Karpas-422 (cell line): ENCODE measurements around the gene SLC17A1. TPM values are rescaled to one million over a fixed set of nuclear protein-coding genes. Genes with fewer than 3 reads are reported as not detected.

Experiments
- DNase-seq: peaks from one replicate; pipeline ENCODE4 v3.0.0-alpha.2; 2015
- H2AFZ ChIP-seq: fragments of 200-600 bp; sonication (generic); 2 replicates; pipeline ENCODE4 v1.6.1; 2014; ENCODE audit warnings: antibody characterized with exemption, low read length, mixed read lengths
- H3K27ac ChIP-seq: fragments of 200-600 bp; sonication (generic); 2 replicates; pipeline ENCODE4 v1.5.1; 2014; ENCODE audit warnings: mild to moderate bottlenecking, low read length, moderate library complexity
- H3K27me3 ChIP-seq: fragments of 200-600 bp; sonication (generic); 2 replicates; pipeline ENCODE4 v1.6.1; 2014; ENCODE audit warnings: low read length, mixed read lengths
- H3K36me3 ChIP-seq: fragments of 200-600 bp; sonication (generic); 2 replicates; pipeline ENCODE4 v1.6.1; 2014; ENCODE audit warnings: low read length, mixed read lengths; ENCODE audit not compliant: insufficient read depth
- H3K4me1 ChIP-seq: fragments of 200-600 bp; sonication (generic); 2 replicates; pipeline ENCODE4 v1.6.1; 2014; ENCODE audit warnings: mild to moderate bottlenecking, low read length, mixed read lengths
- H3K4me2 ChIP-seq: fragments of 200-600 bp; sonication (generic); 2 replicates; pipeline ENCODE4 v1.6.1; 2014; ENCODE audit warnings: low read length, low read depth, mild to moderate bottlenecking; ENCODE audit not compliant: poor library complexity, severe bottlenecking
- H3K4me3 ChIP-seq: fragments of 200-600 bp; sonication (generic); 2 replicates; pipeline ENCODE4 v1.5.1; 2014; ENCODE audit warnings: mild to moderate bottlenecking, antibody characterized with exemption, low read length, mixed read lengths
- H3K79me2 ChIP-seq: fragments of 200-600 bp; sonication (generic); 2 replicates; pipeline ENCODE4 v1.6.1; 2014; ENCODE audit warnings: mild to moderate bottlenecking, low read length, mixed read lengths
- H3K9ac ChIP-seq: fragments of 200-600 bp; sonication (generic); 2 replicates; pipeline ENCODE4 v1.6.0; 2014; ENCODE audit warnings: low read length
- H3K9me2 ChIP-seq: fragments of 200-600 bp; sonication (generic), shearing (Covaris generic); replicated peaks from 2 replicates; pipeline ENCODE4 v1.6.0; 2014; ENCODE audit warnings: mild to moderate bottlenecking, low read length, moderate library complexity; ENCODE audit not compliant: insufficient read depth
- H3K9me3 ChIP-seq: fragments of 300-700, 200-600 bp; sonication (generic); 2 replicates; pipeline ENCODE4 v1.6.1; 2014; ENCODE audit warnings: low read length, mixed read lengths
- H4K20me1 ChIP-seq: fragments of 200-600 bp; sonication (generic); 2 replicates; pipeline ENCODE4 v1.6.1; 2014; ENCODE audit warnings: mild to moderate bottlenecking, antibody characterized with exemption, low read length, low read depth; ENCODE audit not compliant: insufficient read depth
- total RNA-seq: library from RNA; depleted of rRNA; stranded (reverse); fragments of >200 nt; shearing (Covaris generic); gene quantifications from 2 replicates; pipeline ENCODE4 v1.2.3, GENCODE V29; 2014; ENCODE audit warnings: low replicate concordance

Gene SLC17A1
- total RNA-seq, 1 experiment from 2014 or later: not detected

DNA sequence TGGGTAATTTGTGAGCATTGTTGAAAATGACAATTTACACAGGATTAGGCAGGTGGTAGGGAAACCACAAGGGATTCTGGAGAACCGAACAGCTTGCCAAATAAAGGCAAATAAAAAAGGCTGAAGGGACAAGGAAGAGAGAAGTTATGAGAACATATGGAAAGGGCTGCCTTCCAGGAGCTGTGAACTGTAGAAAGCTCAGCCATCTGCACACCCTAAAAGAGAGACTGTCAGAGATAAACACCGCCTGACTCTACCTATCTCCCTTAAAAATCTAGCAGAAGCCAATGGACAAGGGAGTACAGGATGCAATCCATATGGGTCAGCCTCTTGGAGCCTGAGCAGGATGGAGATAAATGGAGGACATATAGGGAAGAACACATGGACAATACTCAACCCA lies 12.7 kb upstream of the SLC17A1 start:
- Histone ChIP-seq H3K4me1 (no peaks in the 10 kb centered on the region), H3K79me2 (no peaks in the 10 kb centered on the region), H3K9me3 (no peaks in the 10 kb centered on the region), H3K27me3 (no peaks in the 10 kb centered on the region), H3K4me3 (no peak overlapping the region), H4K20me1 (no peaks in the 10 kb centered on the region), H2AFZ (no peak overlapping the region), H3K9ac (no peak overlapping the region), H3K27ac (no peak overlapping the region), H3K9me2 (no peaks in the 10 kb centered on the region), H3K4me2 (no peak overlapping the region), H3K36me3 (no peaks in the 10 kb centered on the region)
- no peak for DNase-seq

DNA sequence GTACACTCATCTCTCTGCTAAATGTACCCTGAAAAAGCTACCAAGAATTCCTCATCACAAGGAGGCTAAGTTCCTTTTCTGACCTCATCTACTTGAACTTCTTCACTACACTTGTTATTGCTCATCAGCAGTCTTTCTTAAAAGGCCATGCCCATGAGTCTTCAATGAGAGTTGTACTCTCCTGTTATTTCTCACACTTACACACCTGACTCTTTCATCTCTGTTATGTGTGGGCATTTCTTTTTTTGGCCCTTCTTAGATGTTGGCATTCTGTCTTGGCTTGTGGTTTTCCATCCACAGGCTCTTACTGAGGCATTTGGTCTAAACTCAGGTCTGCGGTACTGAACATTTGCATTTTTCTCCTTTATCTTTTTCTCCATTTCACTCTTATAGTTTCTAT lies 10.7 kb upstream of the SLC17A1 start:
- H3K4me3 ChIP-seq: no peak overlapping the region
- no peak overlapping the region for H3K4me2 ChIP-seq
- no peaks in the 10 kb centered on the region for H4K20me1 ChIP-seq
- no peaks in the 10 kb centered on the region for H3K9me2 ChIP-seq
- H3K9ac ChIP-seq: no peak overlapping the region
- H3K27me3 ChIP-seq: no peaks in the 10 kb centered on the region
- H3K36me3 ChIP-seq: no peaks in the 10 kb centered on the region
- H3K4me1 ChIP-seq: no peaks in the 10 kb centered on the region
- no peaks in the 10 kb centered on the region for H3K79me2 ChIP-seq
- no peak for DNase-seq
- H2AFZ ChIP-seq: no peak overlapping the region
- H3K27ac ChIP-seq: no peak overlapping the region
- H3K9me3 ChIP-seq: no peaks in the 10 kb centered on the region

DNA sequence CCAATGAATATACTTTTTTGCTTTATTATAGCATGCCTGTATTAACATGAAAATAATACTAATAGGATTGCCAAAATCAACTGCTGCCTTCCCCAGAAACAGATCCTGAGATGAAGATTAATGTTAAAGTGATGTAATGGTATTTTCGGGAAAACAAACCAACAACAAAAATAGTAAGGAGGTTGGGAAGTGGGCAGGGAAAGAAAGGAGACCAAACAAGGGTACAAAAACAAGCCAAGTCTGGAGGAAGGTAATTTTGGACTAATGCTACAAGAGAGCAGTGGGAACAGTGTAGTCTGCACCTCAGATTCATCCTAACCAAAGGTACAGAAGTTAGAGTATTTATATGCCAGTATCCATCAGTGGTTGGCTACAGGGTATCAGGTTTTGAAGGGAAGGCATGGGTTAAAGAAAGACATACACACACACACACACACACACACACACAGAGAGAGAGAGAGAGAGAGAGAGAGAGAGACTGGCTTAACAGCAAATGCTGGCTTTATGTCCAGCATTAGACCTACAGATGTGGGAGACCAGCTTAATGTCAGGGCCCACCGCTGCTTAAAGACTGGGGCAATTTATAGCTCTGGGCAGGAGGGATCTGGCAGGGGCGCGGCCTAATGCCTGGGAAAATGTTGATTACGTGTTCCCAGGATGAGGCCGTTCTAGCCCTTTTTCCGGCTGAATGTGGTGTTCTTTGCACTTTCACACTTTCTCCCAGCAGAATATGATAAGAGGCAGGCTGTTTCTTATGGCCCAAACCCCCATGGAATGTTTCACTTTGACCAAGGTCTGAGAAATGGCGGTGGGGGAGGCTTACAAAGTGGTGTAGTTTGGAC lies 3.8 kb upstream of the SLC17A1 start:
- no peak overlapping the region for H3K9ac ChIP-seq
- no peak overlapping the region for H3K27ac ChIP-seq
- no peaks in the 10 kb centered on the region for H4K20me1 ChIP-seq
- no peak for DNase-seq
- no peak overlapping the region for H3K4me2 ChIP-seq
- no peaks in the 10 kb centered on the region for H3K79me2 ChIP-seq
- no peaks in the 10 kb centered on the region for H3K4me1 ChIP-seq
- no peak overlapping the region for H3K4me3 ChIP-seq
- H3K9me2 ChIP-seq: no peaks in the 10 kb centered on the region
- no peaks in the 10 kb centered on the region for H3K27me3 ChIP-seq
- no peaks in the 10 kb centered on the region for H3K36me3 ChIP-seq
- no peaks in the 10 kb centered on the region for H3K9me3 ChIP-seq
- H2AFZ ChIP-seq: no peak overlapping the region

DNA sequence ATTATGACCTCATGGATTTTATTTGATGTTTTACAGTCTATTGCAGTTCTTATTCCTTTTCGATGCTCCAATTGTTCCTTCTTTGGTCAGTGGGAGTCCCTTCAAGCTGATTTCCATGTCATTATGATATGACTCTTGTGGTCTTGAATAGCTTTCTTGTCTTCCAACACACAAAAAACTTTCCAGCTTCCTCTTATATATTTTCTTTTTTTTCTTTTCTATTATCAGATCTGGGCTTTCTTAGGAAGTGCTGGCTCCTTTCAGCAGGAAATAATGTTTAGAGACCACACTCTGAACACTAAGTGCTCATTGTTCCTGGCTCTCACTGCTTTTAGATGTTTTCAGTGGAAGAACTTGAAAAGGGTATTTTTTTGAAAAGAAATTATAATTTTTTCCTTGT lies 3.1 kb upstream of the SLC17A1 start:
- H3K27me3 ChIP-seq: no peaks in the 10 kb centered on the region
- no peaks in the 10 kb centered on the region for H3K4me1 ChIP-seq
- no peak overlapping the region for H2AFZ ChIP-seq
- H3K36me3 ChIP-seq: no peaks in the 10 kb centered on the region
- H3K9me2 ChIP-seq: no peaks in the 10 kb centered on the region
- no peaks in the 10 kb centered on the region for H3K79me2 ChIP-seq
- no peak overlapping the region for H3K9ac ChIP-seq
- no peak for DNase-seq
- H3K27ac ChIP-seq: no peak overlapping the region
- H4K20me1 ChIP-seq: no peaks in the 10 kb centered on the region
- no peak overlapping the region for H3K4me3 ChIP-seq
- H3K4me2 ChIP-seq: no peak overlapping the region
- no peaks in the 10 kb centered on the region for H3K9me3 ChIP-seq

DNA sequence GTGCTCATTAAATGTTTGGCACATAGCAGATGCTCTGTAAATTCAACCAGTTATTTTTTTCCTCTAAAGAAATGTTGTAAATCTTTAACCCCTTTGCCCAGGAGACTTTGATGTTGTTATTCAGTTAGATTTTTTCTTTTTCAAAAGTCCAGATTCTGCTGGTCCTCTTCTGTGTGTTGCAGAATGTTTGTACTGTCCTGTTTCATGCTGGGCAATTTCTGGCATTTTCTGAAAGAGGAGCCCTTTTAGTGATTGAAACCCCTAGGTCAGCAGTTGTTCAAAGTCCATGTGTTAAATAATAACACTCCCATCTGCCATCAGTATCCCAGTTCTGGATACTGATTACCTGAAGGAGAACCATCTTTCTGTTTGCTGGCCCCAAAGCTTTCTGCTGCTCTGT lies 1.3 kb upstream of the SLC17A1 start:
- no peak overlapping the region for H3K4me2 ChIP-seq
- no peaks in the 10 kb centered on the region for H3K9me2 ChIP-seq
- H3K79me2 ChIP-seq: no peaks in the 10 kb centered on the region
- no peaks in the 10 kb centered on the region for H3K27me3 ChIP-seq
- no peak for DNase-seq
- no peaks in the 10 kb centered on the region for H3K36me3 ChIP-seq
- H3K9me3 ChIP-seq: no peaks in the 10 kb centered on the region
- H3K4me3 ChIP-seq: no peak overlapping the region
- H3K4me1 ChIP-seq: no peaks in the 10 kb centered on the region
- H2AFZ ChIP-seq: no peak overlapping the region
- no peaks in the 10 kb centered on the region for H4K20me1 ChIP-seq
- no peak overlapping the region for H3K27ac ChIP-seq
- no peak overlapping the region for H3K9ac ChIP-seq

DNA sequence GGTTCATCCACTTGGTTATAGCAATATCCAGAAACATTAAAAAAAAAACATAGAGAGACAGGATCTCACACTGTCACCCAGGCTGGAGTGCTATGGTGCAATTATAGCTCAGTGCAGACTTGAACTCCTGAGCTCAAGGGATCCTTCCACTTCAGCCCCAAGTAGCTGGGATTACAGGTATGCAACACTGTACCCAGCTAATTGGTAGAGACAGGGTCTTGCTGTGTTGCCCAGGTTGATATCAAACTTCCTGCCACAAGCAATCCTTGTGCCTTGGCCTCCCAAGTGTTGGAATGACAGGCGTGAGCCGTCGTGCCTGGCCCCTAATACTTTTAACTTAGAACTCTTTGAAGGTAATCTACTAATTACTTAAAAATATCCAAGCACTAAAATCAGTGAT lies 818 bp upstream of the SLC17A1 start:
- H3K36me3 ChIP-seq: no peaks in the 10 kb centered on the region

DNA sequence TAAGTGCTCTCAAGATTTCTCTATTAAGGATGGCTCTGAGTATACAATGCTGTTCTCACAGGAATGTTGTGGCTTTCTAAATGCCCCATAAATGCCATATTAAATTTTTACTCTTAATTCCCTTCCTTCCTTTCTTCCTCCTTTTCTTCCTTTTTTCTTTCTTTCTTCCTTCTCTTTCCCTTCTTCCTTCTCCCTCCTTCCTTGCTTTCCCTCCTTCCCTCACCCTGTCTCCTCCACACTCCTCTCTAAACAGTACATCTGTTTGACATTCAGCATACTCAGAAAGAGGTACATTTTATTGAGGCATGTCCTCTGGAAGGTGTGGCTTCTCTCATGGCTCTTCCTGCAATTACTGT lies 433 bp upstream of the SLC17A1 start:
- Histone ChIP-seq H3K27ac (no peak overlapping the region), H3K4me3 (no peak overlapping the region), H3K9me2 (no peaks in the 10 kb centered on the region), H3K4me1 (no peaks in the 10 kb centered on the region), H3K9ac (no peak overlapping the region), H4K20me1 (no peaks in the 10 kb centered on the region), H3K36me3 (no peaks in the 10 kb centered on the region), H3K9me3 (no peaks in the 10 kb centered on the region), H2AFZ (no peak overlapping the region), H3K27me3 (no peaks in the 10 kb centered on the region), H3K79me2 (no peaks in the 10 kb centered on the region), H3K4me2 (no peak overlapping the region)
- DNase-seq: no peak

More for the DNA sequence above, 818 bp upstream of the SLC17A1 start:
- H3K4me2 ChIP-seq: no peak overlapping the region
- H3K27me3 ChIP-seq: no peaks in the 10 kb centered on the region
- H3K4me3 ChIP-seq: no peak overlapping the region
- no peaks in the 10 kb centered on the region for H3K9me3 ChIP-seq
- no peak overlapping the region for H2AFZ ChIP-seq
- H3K4me1 ChIP-seq: no peaks in the 10 kb centered on the region
- no peaks in the 10 kb centered on the region for H4K20me1 ChIP-seq
- H3K79me2 ChIP-seq: no peaks in the 10 kb centered on the region
- no peaks in the 10 kb centered on the region for H3K9me2 ChIP-seq
- DNase-seq: no peak
- no peak overlapping the region for H3K27ac ChIP-seq
- H3K9ac ChIP-seq: no peak overlapping the region

DNA sequence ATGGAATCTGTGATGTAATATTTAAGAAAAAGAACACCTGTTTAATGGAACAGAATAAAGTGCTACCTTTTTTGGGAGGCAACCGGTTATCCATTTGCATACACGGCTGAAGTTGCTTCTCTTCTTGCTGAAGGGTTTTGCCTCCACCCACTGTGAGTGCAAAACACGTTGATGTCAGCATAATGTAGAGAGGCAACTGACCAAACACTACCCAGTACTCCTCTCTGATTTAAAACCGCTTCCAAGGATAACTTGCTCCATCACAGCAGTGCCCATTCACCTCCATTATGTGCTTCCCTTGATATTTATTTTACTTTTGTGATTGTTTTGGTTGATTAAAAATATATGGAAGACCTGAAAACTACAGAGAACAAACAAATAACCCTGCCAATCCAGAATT lies 1.4 kb downstream of the SLC17A1 start:
- H2AFZ ChIP-seq: no peak overlapping the region
- no peaks in the 10 kb centered on the region for H4K20me1 ChIP-seq
- DNase-seq: no peak
- H3K9ac ChIP-seq: no peak overlapping the region
- H3K4me1 ChIP-seq: no peaks in the 10 kb centered on the region
- H3K9me3 ChIP-seq: no peaks in the 10 kb centered on the region
- no peak overlapping the region for H3K4me3 ChIP-seq
- H3K4me2 ChIP-seq: no peak overlapping the region
- H3K36me3 ChIP-seq: no peaks in the 10 kb centered on the region
- no peaks in the 10 kb centered on the region for H3K79me2 ChIP-seq
- no peaks in the 10 kb centered on the region for H3K9me2 ChIP-seq
- no peaks in the 10 kb centered on the region for H3K27me3 ChIP-seq
- no peak overlapping the region for H3K27ac ChIP-seq
